Stimulated activated CD8-positive, alpha-beta memory T cell treated with anti-CD3 and anti-CD28 coated beads, Interleukin-4, amount 100 ng/mL, for 24 hours (primary cell): ENCODE data around the gene TBX15.

ENCODE experiments used
- DNase-seq: peaks from one replicate; pipeline ENCODE4 v3.0.0-alpha.2; 2020; ENCODE audit warnings: low read depth

Gene TBX15

DNA sequence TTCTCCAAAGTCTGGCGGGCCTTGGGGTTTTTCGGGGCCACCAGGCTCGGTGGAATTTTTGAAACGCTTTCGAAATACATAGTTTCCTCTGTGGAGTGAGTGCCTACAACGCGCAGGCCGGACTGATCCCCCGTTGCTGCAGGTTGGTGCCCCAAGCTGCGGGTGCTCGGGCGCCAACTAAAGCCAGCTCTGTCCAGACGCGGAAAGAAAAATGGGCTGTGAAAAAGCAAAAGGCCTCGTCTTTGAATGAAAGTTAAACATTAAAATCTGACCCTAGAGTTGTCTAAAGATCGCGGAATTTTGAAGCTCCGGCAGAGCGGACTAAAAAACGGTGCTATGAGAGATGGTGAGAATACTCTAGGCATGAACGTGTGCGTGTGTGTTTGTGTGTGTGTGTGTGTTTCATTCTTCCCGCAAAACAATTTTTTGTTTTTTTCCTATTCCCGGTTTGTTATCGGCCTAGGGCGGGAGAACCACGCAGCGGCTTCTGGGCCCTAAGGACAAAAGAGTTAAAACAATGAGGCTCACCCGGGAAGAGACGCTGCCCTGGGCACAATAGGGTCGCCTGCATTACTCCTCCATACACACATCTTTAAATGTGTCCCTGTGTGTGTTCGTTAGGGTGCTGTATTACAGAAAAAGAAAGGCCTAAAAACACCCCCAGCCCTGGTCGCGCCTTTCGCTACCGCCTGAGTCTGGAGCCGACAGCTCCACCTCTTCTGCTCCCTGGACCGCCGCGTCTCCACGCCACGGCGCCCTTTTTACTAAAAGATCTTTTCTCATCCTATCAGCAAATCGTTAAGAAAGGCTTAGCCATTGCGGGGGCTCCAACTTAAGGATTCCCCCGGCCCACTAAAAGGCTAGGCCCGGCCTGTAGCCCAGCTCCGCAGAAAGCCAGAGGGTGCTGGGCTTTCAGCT is 3.2 kb downstream of the TBX15 start:
- DNase-seq: no peak

DNA sequence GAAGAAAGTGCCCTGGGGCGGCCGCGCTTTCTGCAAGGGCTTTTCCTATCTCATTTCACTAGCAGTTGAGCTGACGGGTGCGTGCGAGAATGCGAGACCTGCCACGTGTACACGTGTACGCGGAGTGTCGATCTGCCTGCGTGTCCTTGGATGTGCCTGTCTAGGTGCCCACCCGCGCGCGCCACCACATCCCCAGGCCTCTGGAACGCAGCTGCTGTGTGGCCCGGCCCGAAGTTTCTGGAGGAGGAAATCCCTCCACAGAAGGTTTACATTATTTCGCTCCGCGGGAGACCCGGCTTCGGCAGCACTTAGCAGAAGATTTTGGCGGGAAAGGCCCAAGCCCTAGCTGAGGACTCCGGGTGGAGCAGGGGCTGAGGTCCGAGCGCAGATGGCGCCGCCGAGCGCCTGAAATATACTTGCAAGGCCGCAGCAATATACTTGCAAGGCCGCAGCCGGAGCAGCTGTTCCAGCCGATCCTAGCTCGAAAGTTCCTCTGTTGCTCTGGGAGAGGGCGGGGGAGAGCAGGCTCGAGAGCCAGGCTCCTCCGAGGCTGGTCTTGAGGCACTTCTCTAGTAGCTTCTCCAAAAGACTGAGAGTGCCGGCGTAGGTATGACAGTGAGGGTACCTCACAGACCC is 3.9 kb downstream of the TBX15 start:
- no peak for DNase-seq

DNA sequence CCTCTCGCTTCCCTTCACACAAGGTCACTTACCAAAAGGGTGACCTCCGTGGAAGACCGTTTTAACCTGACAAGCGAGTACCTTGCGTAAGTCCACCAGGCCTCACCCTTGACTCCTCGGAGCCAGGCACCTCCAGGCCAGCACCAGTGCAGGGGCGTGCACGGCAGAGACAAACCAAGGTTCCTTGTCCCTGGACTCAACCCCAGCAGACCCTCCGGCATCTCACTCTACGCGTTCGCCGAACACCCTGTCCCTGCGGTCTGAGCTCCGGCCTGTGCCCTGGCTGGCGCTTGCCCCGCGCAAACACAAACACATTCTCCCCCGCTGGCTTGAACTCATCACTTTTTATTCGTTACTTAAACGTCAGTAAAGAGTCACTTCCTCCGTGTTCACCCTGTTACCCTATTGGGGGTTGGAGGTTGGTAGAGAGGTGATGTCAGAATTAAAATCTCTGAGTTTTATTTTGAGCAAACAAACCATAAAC is 4.5 kb downstream of the TBX15 start:
- no peak for DNase-seq

DNA sequence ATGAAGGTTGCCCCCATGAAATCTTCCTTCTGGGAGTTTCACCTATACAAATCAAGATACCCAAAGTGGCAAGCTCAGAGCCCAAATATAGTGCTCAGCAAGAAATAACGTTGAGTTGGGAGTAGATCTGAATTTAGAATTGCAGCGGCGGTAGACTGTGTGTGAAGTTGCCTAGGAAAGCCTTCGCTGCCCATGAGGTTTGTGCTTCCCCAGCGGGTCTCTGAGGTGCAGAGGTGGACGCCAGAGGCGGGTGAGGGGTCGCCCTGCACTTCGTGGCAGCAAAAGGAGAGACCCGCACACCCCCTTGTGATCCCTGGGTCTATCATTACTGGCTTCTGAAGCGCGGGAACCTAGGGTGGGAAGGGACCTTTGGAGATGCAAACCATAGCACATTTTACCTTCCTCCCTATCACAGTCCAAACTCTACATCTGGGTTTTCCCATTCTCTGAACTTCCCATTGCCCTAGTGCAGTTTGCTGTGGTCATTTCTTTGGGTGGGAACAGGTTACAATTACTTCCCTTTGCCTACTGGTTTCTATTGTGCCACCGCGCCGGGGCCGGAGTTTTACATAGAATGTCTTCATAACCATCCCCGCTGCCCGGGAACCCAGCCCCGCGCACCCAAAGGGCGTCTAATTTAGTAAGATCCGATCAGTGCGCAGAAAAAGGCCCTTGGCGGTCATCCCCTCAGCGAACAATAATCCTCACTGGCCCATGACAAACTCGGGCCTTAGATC is 5.2 kb downstream of the TBX15 start:
- no peak for DNase-seq

DNA sequence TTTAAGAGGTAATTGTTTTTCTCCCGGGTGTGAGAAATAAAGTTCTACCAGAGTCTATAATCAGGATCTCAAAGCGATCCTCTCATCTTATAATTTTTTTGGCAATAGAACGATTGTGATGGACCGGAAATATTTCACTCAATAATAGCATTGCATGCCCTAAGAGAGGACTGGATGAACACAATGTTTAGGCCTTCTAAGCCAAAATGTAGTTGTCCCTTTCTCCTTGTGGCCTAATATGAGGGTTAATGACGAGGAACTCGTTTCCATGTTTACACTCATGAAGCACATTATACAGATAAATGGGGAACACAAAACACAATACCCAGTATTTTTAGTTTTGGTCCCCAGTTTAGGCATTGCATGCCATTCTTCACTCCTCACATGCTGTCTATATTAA is 5.9 kb downstream of the TBX15 start:
- no peak for DNase-seq

DNA sequence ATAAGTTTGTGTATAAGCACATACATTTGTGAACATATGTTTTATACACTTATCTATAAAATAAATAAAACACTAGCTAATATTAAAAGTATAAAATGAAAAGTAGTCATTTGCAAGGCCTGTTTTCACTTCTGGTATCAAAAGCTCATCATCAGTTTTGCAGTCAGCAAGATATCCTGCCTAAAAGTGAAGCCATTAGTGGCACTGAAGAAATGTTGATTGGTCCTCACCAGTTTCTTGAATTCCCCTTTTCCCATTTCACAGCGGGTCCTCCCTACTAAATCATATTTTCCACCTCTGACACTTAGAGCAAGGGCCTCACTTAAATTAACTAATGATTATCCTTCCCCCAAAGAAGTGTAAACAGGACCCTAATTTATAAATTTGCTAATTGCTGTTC is 6.7 kb downstream of the TBX15 start:
- no peak for DNase-seq

DNA sequence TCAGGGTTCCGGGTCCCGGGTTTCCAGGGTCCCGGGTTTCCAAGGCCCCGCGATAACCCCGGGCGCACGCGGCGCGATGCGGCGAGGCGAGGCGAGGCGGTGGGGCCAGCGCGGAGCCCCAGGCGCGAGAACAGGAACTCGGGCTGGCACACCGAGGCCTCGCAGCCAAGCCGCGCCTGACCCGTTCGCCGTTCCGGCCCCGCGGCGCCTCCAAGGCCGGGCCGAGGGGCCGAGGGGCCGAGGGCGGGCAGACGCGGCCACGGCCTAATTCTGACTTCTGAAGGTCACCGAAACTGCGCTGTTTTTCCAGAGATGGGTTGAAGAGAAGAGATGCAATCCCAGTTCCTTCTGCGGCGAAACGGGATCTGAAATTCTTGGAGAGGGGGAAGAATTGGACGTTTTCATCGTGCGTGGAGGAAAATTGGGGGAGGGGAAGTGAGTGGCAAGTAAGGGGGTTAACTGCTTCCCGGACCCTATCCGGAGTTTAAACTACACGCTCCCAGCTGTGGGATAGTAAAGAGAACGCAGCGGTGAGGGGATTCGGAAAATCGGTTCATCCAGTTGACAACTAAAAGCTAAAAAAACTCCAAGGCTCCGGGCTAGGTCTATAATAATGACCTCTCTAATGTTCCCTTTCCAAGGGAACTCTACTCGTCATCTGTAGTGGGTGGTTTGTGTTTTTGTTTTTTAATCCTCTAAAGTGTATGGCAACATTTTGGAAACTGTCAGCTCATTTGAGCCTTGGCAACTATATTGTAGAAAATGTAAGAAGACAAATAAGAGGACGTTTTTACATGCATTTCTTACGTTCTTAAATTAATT is 8.2 kb downstream of the TBX15 start:
- no peak for DNase-seq

DNA sequence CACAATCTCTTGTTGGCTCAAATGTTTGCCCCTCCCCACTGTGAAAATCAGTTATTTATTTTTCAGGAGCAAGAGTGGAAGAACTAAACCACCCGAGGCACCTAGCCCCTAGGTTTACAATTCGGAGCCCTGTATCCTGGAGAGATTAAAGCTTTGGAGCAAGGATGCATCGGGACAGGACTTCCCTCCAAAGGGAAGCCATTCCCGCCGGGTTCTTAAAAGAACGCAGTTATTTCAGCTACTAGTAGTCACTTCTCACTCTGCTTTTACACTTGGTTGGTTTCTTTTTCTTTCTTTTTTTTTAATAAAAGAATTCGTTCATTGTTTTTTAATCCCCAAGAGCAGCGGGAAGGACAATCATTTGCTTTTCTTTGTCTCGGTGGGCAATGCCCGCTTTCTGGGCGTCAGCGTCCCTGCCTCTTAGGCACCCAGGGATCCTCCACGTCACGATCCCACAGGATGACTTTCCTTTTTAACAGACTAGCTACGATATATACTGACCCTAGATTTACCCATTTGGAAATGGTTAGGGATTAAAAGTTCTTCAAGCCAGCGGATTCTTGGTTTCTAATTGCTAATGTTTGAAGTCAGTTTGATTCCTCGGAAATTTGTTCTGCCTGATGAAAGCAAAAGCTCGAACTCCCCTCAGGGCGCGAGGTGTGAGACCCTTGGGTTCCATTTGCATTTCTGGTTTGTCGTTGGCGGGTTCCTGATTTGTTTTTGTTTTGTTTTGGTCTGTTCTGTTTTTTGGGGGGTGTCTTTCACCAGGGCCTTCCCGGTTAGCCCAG is 9.0 kb downstream of the TBX15 start:
- no peak for DNase-seq

DNA sequence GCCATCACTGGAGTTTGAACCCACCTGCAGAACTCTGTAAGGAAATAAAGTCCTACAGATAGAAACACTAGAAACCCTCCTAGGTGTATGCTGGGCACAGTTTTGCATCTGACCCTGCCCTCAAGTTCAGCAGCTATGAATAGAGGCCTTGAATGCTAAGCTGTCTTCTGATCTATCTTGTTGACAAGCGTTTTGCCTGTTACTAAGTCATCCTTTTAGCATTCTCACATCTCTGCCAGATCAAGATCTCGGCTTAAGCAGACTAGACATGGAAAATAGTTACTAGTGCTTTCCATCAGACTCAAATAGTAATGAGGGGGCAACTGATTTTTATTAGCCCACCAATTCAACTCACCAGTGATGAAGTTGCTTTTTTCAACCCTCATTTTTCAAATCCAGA is 10.5 kb downstream of the TBX15 start:
- DNase-seq: no peak

DNA sequence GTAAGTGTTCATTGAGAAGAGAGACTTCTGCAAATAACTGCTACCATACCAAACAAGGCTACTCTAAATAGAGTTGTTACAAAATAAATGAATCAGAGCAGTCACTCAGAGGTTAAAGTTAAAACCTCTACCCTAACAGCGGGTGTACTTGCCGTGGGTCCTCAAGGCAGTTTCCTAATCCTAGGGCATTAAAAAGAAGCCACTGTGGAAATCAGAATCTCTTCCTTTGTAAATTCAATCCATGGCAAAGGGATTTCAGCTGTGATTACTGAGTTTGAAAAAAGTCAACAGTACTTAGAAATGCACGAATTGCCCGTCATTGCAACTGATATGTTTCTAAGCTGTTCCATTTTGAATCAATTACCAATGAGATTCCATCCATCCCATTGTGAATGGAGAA is 13.5 kb downstream of the TBX15 start:
- DNase-seq: no peak

DNA sequence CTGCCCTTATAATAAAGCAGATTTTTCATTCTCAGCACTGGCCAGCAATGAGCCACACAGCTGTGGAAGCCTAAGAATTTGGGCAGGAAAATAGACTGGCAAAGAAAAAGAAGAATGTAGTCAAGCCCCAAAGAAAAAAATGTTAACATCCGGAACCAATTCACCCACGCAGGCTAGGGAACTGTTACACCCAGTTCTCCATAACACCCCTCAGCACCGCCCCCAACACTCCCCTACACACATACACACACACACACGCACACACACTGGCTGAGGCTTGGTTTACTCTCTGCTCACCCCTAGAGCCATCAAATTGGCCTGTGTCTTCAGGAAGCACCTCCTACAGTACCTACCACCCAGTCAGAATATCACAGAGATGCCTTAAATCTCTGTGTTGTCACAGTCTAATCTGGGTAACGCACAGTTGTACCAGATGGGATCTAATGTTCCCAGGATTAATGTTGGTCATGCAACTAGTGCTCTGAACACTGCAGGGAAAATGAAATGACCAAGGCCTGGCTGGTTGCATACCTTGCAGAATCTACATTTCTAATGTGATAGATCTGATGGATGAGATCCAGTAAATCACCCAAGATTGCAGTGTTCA is 14.5 kb downstream of the TBX15 start:
- DNase-seq: no peak

DNA sequence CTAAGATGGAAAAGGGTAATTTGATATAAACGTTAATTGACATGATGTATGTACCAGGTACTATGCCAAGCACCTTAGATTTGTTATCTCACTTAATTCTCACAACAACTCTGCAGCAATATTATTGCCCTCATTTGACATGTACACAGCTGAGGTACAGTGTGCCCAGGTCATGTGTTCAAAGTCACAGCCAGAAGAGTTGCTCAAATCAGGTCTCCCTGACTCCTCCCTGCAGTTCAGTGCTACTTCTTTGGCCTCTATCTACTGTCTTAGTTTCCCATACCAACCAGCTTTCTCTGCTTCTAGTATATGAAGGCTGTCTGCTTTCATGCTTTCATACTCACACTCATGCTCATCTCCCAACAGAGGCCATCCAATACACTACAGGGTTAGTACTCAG is 15.1 kb downstream of the TBX15 start:
- DNase-seq: no peak

DNA sequence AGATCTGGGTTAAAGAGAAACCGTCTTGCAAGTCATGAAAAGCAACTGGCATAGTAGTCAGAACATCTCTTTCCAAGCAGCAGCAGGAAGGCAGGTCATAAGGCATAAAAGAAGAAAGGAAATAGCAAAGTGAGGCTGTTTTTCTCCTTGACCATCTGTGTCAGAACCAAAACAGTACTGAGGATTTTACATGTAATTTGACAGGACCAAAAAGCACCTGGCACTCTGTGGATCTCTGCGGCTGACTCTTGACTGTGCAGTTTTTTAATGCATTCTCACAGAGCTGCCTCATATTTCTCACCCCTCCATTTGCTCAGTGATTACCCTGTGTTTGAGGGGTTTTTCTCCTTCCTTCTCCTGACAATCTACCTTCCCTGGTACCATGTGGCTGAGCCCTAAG is 17.7 kb downstream of the TBX15 start:
- DNase-seq: no peak

DNA sequence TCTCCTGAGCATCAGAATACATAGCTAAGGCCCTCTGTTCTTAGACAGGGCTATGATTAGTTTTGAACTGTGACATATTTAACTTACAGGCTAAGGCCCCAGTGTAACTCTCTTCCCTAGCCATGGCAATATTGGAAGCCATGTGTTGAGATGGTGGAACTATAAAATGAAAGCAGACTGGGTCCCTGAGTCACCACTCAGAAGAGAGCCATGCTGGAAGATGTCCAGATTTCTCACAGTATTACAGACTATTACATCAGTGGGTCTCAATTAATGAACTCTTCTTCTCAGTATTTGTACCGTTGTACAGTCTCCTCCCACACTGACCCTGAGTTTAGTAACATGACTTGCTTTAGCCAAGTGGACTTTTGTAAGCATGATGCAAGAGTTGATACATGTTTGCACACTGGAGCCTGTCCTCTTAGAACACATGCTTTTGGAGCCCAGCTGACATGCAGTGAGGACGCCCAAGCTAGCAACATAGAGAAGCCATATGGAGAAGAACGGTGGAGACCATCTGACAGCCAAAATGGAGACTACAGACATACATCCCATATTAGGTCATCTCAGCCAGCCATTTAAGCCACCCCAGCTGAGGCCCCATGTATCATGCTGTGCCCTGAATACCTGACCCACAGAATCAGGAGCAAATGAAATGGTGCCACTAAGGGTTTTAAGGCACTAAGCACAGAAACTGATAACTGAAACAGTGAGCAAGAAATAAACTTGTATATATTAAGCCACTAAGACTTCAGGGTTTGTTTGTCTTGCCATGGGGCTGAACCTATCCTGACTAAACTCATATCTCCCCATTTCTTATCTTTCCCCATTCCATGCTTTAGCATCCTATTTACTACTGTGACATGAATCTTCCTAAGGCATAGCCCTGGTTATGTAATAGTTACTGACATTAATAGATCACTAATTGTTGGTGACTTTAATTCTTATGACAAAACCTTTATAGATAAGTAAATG is 24.4 kb downstream of the TBX15 start:
- no peak for DNase-seq

DNA sequence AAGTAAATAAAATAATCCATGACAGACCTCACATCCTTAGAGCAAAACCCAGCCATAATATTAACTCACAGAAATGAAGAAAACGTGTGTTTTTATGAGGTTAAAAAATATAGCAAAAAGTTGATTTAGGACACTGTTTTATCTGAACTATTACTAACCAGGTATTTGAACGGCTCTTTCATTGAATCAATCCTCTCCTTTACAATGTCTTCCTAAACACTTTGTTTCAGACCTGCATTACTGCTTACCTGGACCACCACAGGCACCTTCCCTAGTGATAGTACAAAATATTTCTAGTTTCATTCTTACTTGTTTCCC is 25.0 kb downstream of the TBX15 start:
- DNase-seq: no peak

DNA sequence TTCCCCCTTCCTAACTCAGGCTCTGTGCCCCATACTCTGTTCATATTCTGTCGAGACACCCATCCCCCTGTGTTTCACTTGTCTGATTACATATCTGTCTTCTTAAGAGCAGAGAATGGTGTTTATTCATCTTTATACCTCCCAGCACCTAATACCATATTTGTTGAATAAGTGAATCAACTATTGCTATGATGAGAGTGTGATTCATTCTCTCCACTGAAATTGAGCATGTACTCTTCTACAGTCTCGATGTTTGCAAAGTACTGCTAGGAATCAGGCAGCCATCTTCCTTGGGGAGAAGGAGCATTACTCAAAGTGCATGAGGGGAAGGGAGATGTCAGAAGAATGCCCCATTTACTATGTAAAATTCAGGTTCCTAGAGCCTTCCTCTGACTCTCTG is 27.0 kb downstream of the TBX15 start:
- no peak for DNase-seq

DNA sequence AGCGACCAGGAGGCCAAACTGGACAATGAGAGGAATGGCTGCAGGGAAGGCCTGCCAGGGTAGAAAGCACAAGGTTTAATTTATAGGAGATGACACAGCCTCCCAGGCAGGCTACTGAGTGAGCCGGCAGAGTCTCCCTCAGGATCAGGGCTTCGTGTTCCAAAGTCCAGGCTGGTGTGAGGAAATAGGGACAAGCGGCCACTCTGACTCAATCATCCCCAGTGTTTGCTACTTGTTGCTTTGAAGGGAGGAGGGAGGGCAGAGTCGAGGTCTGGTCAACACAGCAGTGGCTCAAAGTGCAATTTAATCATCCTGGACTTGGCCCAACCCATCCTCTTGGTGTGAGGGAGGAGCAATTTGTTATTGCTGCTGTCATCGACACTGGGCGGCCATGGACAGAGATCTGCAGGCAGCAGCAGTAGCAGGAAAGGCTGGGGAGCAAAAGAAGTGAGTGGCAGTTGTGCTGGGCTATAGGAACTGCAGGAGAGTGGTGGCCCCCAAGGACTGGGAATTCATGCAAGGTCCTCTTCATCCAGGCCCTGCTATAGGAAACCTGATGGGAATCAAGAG is 27.5 kb downstream of the TBX15 start:
- DNase-seq: no peak

DNA sequence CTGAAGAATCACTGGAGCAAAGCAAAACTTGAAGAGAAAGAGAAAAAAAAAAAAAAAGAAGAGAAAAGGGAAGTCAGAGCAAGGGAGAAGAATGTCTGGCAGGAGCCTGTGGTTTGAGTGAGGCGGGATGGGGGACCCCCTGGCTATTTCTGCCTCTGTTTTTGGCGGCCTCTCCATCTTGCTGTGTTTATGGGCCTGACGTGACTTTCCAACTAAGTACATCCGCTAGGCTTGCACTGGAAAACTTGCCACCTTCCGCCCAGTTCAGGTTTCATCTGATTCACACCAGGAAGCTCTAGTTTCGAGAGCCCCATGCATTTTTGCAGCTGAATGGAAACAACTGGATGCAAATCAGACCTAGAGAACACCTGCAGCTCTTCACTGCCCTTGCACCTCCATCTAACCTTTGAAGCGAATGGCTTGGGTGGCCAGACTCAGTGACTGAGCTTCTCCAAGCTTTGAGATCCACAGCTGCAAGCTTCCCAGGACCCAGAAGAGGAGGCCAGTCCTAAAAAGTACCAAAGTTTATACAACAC is 28.0 kb downstream of the TBX15 start:
- DNase-seq: no peak
